ENCODE results near the gene PIK3R2.

DNA sequence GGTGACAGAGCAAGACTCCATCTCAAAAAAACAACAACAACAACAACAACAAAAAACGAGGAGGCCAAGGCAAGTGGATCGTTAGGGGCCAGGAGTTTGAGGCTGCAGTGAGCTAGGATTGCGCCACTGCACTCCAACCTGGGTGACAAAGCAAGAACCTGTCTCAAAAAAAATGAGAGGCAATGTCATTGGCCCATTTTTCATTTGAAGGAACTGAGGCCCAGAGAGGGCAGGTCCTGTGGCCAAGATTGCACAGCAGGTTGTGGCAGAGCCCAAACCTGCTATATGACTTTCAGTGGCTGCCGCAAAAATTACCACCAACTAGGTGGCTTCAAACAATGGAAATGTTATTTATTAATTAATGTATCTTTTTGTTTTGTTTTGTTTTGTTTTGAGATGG is 5.5 kb downstream of the PIK3R2 start:
- no peak for TF ChIP-seq CTCF (conservative IDR thresholded peaks at IDR 0.05; ENCODE audit: low read length)
- TF ChIP-seq EZH2phosphoT487 (IDR thresholded peaks at IDR 0.05; ENCODE audit: borderline replicate concordance), result no peak
